AG20443 (cell line): ENCODE results near the gene TGFB3.
"Not testable (repeated sequence)": the region's sequence is repeated elsewhere in the genome, so short reads cannot be mapped to it uniquely, and the experiment has no call there.

Source experiments
- DNase-seq: peaks from one replicate; pipeline ENCODE4 v3.0.0; 2012; ENCODE audit warnings: low spot score, mixed read lengths

TGFB3 gene

GRCh38 chr14:75960231-75960630, 21.6 kb downstream of the TGFB3 start:
- DNase-seq, result no peak

- DNase-seq, result no peak
Observed at GRCh38 chr14:75959031-75959430, 22.8 kb downstream of the TGFB3 start.

GRCh38 chr14:75952489-75952888, 29.3 kb downstream of the TGFB3 start:
- DNase-seq, result no peak

DNA sequence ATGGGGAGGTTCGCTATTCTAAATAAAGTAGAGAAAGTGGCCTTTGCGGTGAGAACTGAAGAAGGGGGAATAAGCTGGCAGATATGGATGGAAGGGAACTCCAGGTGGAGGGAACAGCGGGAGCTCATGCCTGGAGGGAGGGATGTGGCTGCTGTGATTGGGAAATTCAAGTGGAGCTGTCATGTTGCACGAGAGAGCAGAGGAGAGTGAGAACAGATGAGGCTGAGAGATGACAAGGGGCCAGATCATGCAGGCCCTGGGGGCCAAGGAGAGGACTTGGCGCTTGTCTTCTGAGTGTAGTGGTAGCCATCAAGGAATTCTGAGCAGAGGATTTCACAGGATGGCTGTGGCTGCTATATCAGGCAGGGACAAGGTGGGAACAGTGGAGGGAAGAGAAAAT, 35.0 kb downstream of the TGFB3 start:
- DNase-seq, result no peak

- DNase-seq, result no peak
Observed at GRCh38 chr14:75944607-75945241, 37.1 kb downstream of the TGFB3 start.

DNA sequence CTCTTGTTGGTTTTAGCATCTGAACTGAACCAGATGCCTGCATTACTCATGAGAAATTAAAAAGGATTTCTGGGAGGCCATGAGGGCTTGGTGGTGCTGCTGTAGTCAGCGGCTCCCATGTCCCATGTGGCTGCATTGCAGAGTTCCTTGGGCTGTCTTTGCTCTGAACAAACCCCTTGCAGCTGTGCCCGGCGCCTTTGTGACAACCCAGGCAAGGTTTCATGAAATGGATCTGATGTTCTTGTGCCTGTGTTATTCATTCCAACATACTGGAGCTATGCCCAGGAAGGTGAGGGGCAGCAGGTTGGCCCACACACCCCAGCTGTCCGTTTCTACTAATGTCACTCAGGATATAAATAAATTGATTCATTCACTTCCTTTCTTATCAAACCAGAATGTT, 40.8 kb downstream of the TGFB3 start:
- no peak for DNase-seq

- DNase-seq, result no peak
Observed at GRCh38 chr14:75939200-75939599, 42.6 kb downstream of the TGFB3 start.

GRCh38 chr14:75934998-75935628, 46.7 kb downstream of the TGFB3 start:
- DNase-seq, result no peak

GRCh38 chr14:75933712-75934296, 48.0 kb downstream of the TGFB3 start:
- no peak for DNase-seq

DNA sequence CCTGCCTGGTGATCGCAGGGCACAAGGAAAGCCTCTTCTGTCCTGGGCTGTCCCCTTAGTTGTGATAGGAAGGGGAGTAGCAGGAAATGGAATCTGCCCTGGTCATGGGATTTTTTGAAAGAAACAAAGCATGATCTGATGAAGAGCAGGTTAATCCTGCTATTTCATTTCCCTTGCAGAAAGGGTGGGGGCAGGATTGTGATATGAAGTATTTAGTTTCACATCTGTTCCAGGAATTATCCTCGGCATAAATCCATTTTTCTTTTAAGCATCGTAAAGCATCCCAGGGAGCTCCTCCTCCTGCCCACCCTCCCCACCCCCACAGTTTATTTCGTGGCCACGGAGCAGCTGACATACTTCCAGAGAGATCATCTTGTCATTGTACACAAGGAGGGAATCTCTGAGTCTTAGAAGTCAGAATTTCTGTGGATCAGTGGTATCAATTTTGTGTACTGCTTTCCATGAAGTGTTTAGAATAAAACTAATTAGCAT, 53.1 kb downstream of the TGFB3 start:
- peak; percentile 18 for DNase-seq

DNA sequence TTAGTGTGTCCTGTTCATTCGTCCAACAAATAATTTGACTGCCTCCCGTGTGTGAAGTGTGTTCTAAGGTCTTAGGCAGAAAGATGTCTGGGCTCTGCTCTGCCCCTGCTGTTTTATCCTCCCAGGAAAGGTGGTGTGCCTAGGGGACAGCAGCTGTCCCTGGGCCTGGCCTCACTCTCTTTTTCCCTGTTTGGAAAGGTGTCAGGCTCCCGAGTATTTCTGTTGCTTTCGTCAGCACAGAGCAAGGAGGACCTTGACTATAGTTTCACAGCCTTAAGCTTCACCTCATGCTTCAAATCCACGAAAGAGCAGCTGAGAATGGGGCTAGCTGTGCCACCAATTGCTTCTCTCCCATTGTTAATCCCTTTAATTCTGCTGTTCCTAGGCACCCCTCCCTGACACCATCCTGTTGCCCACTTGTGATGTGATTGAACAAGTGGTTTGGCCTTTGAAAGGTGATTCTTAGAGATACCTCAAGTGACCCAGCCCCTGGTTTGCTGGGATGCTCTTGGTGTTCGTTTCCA, 54.2 kb downstream of the TGFB3 start:
- no peak for DNase-seq

DNA sequence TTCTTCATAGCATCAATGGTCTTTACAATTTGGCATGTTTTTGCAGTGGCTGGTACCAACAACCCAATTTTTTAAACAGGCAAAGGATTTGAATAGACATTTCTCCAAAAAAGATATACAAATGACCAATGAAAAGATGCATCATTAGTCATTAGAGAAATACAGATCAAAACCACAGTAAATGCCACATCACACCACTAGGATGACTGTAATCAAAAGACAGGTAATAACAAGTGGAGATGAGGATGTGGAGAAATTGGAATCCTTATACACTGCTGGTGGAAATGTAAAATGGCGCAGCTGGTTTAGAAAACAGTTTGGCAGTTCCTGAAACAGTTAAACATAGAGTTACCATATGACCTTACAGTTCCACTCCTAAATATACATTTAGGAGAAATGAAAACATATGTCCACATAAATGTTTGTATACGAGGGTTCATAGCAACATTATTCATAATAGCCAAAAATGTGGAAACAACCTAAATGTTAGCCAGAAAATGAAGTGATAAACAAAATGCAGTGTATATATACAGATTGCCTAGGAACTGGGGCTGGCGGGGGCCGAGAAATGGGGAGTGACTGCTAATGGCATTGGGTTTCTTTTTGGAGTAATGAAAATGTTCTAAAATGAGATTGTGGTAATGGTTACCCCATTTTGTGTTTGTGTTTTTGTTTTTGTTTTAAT, 55.2 kb downstream of the TGFB3 start:
- no peak for DNase-seq

DNA sequence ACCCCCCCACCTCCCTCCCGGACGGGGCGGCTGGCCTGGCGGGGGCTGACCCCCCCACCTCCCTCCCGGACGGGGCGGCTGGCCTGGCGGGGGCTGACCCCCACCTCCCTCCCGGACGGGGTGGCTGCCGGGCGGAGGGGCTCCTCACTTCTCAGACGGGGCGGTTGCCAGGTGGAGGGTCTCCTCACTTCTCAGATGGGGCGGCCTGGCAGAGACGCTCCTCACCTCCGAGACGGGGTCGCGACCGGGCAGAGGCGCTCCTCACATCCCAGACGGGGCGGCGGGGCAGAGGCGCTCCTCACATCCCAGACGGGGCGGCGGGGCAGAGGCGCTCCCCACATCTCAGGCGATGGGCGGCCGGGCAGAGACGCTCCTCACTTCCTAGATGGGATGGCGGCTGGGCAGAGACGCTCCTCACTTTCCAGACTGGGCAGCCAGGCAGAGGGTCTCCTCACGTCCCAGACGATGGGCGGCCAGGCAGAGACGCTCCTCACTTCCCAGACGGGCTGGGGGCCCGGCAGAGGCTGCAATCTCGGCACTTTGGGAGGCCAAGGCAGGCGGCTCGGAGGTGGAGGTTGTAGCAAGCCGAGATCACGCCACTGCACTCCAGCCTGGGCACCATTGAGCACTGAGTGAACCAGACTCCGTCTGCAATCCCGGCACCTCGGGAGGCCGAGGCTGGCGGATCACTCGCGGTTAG, 56.5 kb downstream of the TGFB3 start:
- not testable (repeated sequence) for DNase-seq

GRCh38 chr14:75920421-75920820, 61.4 kb downstream of the TGFB3 start:
- DNase-seq, result not testable (repeated sequence)

GRCh38 chr14:75917946-75918335, 63.9 kb downstream of the TGFB3 start:
- DNase-seq, result no peak

DNA sequence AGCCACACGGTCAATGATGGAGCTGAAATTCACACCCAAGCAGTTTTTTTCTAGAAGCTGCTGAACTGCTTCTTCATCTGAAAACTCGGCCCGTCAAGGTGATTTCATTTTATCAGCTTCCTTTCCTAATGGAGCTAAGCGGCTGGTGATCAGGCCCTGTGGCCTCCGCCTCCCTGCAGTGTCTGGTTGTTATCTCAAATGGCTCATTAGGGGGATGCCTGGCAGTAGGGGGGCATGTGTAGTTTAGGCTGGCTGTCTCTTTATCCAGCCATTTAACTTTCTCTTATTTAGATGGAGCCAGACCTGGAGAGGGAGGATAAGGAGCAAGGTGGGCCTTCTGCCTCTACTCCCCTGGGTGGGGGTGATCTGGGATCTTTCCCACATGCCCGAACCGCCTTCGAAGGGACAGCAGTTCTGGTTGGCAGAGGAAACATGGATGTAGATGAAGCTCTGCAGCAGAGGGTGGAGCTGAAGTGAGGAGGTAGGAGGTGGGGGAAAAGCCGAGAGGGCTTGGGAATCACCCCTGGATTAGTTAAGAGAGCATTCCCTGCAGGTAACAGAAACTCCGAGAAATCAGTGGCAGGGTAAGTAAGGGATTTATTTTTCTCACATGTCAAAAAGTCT, 64.4 kb downstream of the TGFB3 start:
- no peak for DNase-seq

GRCh38 chr14:75915045-75915444, 66.8 kb downstream of the TGFB3 start:
- no peak for DNase-seq

- DNase-seq, result no peak
Observed at GRCh38 chr14:75913183-75913582, 68.6 kb downstream of the TGFB3 start.

DNA sequence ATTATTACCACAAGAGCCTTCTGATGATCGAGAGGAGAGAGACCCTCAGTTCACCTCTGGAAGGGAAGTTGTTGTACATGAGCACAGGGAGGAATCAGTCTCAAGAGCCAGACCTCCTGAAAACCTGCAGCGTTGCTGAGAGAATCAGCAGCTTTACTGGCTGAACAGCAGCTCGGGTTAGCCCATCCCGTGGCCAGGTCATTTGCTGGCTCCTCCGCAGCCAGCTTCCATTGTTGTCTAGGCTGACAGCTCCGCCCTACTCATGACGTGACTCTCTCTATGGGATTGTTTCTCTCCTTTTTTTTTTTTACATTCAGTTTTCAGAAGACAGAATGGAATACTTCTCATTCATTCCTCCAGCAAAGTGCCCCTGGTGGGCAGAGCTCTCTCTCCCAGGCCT, 69.9 kb downstream of the TGFB3 start:
- no peak for DNase-seq

- no peak for DNase-seq
Observed at GRCh38 chr14:75910048-75910447, 71.7 kb downstream of the TGFB3 start.

DNA sequence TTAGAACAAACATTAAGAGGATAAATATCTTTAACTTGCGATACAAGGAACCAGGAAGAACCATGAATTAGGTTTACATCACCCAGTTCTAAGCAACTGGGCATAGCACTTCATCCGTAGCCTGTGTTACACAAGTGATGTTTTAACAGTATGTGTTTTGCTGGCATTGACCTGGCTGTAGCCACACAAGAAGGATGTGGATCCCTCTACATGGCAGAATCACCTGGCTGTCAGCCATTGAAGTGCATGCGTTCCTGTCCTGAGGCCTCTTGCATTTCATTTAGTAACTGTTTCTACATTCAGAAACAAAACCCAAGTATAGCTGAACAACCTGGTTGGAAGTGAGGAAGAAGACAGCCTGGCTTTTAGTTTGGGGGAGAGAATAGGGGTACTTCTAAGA, 72.2 kb downstream of the TGFB3 start:
- no peak for DNase-seq
